GM23248 (cell line): ENCODE measurements around the gene SENP1. TPM values are rescaled to one million over a fixed set of nuclear protein-coding genes. Genes with fewer than 3 reads are reported as not detected.

Source experiments
- DNase-seq: peaks from one replicate; pipeline ENCODE4 v3.0.0-alpha.2; 2015
- H2AFZ ChIP-seq: fragments of 200-600 bp; sonication (generic); 2 replicates; pipeline ENCODE4 v1.6.1; 2016; ENCODE audit warnings: antibody characterized with exemption
- H3F3A ChIP-seq: fragments of 200-600 bp; sonication (generic); 2 replicates; pipeline ENCODE4 v1.6.1; 2016; ENCODE audit warnings: mild to moderate bottlenecking, antibody characterized with exemption, mixed run types; ENCODE audit not compliant: insufficient read depth
- H3K27ac ChIP-seq: fragments of 200-600 bp; sonication (generic); 2 replicates; pipeline ENCODE4 v1.5.1; 2016; ENCODE audit warnings: mild to moderate bottlenecking
- H3K27me3 ChIP-seq: fragments of 200-600 bp; sonication (generic); replicated peaks from 2 replicates; pipeline ENCODE4 v1.6.1; 2016; ENCODE audit warnings: mild to moderate bottlenecking; ENCODE audit not compliant: insufficient read depth
- H3K36me3 ChIP-seq: fragments of 200-600 bp; sonication (generic); 2 replicates; pipeline ENCODE4 v1.6.1; 2016; ENCODE audit warnings: low read depth, mild to moderate bottlenecking
- H3K4me1 ChIP-seq: fragments of 200-600 bp; sonication (generic); 2 replicates; pipeline ENCODE4 v1.6.1; 2016; ENCODE audit warnings: mild to moderate bottlenecking; ENCODE audit not compliant: insufficient read depth
- H3K4me2 ChIP-seq: fragments of 200-600 bp; sonication (generic); one replicate; pipeline ENCODE4 v1.6.1; 2016; ENCODE audit warnings: mild to moderate bottlenecking; ENCODE audit not compliant: unreplicated experiment
- H3K4me3 ChIP-seq: fragments of 200-600 bp; sonication (generic); 2 replicates; pipeline ENCODE4 v1.5.1; 2016; ENCODE audit warnings: mild to moderate bottlenecking
- H3K79me2 ChIP-seq: fragments of 200-600 bp; sonication (generic); 2 replicates; pipeline ENCODE4 v1.6.1; 2016; ENCODE audit warnings: mild to moderate bottlenecking; ENCODE audit not compliant: insufficient read depth
- H3K9ac ChIP-seq: fragments of 200-600 bp; sonication (generic); 2 replicates; pipeline ENCODE4 v1.6.1; 2016; ENCODE audit warnings: mild to moderate bottlenecking
- H3K9me2 ChIP-seq: fragments of 200-600 bp; sonication (generic); 2 replicates; pipeline ENCODE4 v1.6.1; 2016; ENCODE audit warnings: mixed run types, mild to moderate bottlenecking, moderate library complexity; ENCODE audit not compliant: insufficient read depth
- H3K9me3 ChIP-seq: fragments of 200-600 bp; sonication (generic); one replicate; pipeline ENCODE4 v1.6.1; 2017; ENCODE audit warnings: low read depth
- H4K20me1 ChIP-seq: fragments of 200-600 bp; sonication (generic); 2 replicates; pipeline ENCODE4 v1.6.0; 2016; ENCODE audit not compliant: insufficient read depth
- EZH2 ChIP-seq: fragments of 200-600 bp; sonication (generic); IDR thresholded peaks from 2 replicates; pipeline ENCODE4 v1.6.1; 2018; ENCODE audit warnings: antibody characterized with exemption, mild to moderate bottlenecking; ENCODE audit not compliant: insufficient read depth, poor library complexity, severe bottlenecking
- EZH2phosphoT487 ChIP-seq: fragments of 200-600 bp; sonication (generic); IDR thresholded peaks from 2 replicates; pipeline ENCODE4 v1.6.1; 2018; ENCODE audit warnings: antibody characterized with exemption, moderate library complexity, mild to moderate bottlenecking, low read depth; ENCODE audit not compliant: insufficient read depth
- WGBS, 2 experiments: methylation state at CpG; one replicate each; pipeline ENCODE4 v1.1.6; 2015 to 2017; ENCODE audit warnings: low lambda C conversion rate in 2 of 2, low coverage in 1 of 2; ENCODE audit errors: missing lambda C conversion rate in 2 of 2; 5-methylcytosine and 5-hydroxymethylcytosine counted together
- in situ Hi-C: fragments of 300-500 bp; cut with MboI; formaldehyde crosslinking; loops from 2 replicates; pipeline ENCODE4 v1.15.0; 2020
- microRNA-seq: library from miRNA; unstranded; fragments of <30 nt; microRNA quantifications from one replicate; pipeline ENCODE4, GENCODE V29; 2016; ENCODE audit warnings: borderline number of aligned reads
- polyA plus RNA-seq: library from polyadenylated mRNA; unstranded; fragments of >200 nt; fragmentation: Nextera tagmentation; extraction: Ambion mirVana; gene quantifications from 2 replicates; pipeline ENCODE4 v1.2.1, GENCODE V29; 2016
- small RNA-seq: library from RNA; depleted of rRNA; stranded (forward); fragments of <200 nt; gene quantifications from one replicate; pipeline ENCODE3, GENCODE V24; 2014; ENCODE audit warnings: low read depth, low replicate concordance
- total RNA-seq: library from RNA; depleted of rRNA; stranded (reverse); fragments of >200 nt; shearing (Covaris generic); gene quantifications from 2 replicates; pipeline ENCODE4 v1.2.3, GENCODE V29; 2014; rRNA removed

The SENP1 gene
- total and polyA plus RNA-seq, 2 experiments from 2014 or later, result 6.7 to 15.3 TPM

- H3K79me2 ChIP-seq, result no peaks in the 10 kb centered on the region
- H3K9me2 ChIP-seq, result no peaks in the 10 kb centered on the region
- no peak for TF ChIP-seq EZH2
- no peak overlapping the region for H3K9ac ChIP-seq
- H3K9me3 ChIP-seq, result no peaks in the 10 kb centered on the region
- H3F3A ChIP-seq, result no peaks in the 10 kb centered on the region
- in situ Hi-C loops, result no loop called here
- no peak overlapping the region for H3K27ac ChIP-seq
- H3K27me3 ChIP-seq, result peaks cover 54% of the 10 kb centered on the region
- H2AFZ ChIP-seq, result no peak overlapping the region
- no peak overlapping the region for H3K4me2 ChIP-seq
- H3K36me3 ChIP-seq, result no peaks in the 10 kb centered on the region
- peaks cover 6% of the 10 kb centered on the region; the same call in 1 of the 2 replicates for H3K4me1 ChIP-seq
- no peak overlapping the region for H3K4me3 ChIP-seq
- no peak for DNase-seq
- WGBS, 2 experiments, result 43 to 45% methylated on average over 9 of the region's 9 CpGs
- no peaks in the 10 kb centered on the region for H4K20me1 ChIP-seq
Observed at GRCh38 chr12:47999816-48000215, 106.1 kb downstream of the SENP1 start.

DNA sequence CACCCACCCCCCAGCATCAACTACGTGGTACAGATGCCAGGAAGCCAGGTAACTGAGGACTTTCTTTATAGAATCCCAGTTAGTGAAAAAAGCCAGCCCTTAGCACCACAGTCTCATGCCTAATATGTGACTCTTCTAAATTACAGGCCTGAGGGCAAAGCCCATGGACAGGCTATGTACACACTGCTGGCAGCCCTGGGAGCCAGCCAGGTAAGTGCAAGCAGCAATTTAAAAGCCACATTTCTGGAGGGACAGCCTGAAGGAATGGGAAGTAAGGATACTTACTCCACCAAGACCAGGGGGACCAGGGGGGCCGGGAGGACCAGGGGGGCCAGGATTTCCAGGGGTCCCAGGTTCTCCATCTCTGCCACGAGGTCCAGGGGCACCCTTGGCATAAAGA is 108.6 kb downstream of the SENP1 start:
- Histone ChIP-seq H3K9me3 (no peaks in the 10 kb centered on the region), H3K36me3 (no peaks in the 10 kb centered on the region), H3K79me2 (no peaks in the 10 kb centered on the region), H4K20me1 (no peaks in the 10 kb centered on the region), H3F3A (no peaks in the 10 kb centered on the region), H2AFZ (no peak overlapping the region), H3K4me2 (no peak overlapping the region), H3K27me3 (peaks cover 52% of the 10 kb centered on the region), H3K9ac (no peak overlapping the region), H3K9me2 (no peaks in the 10 kb centered on the region), H3K4me1 (peaks cover 3% of the 10 kb centered on the region; the same call in 1 of the 2 replicates), H3K4me3 (no peak overlapping the region), H3K27ac (no peak overlapping the region)
- in situ Hi-C loops, result no loop called here
- no peak for DNase-seq
- TF ChIP-seq EZH2, result no peak
- TF ChIP-seq EZH2phosphoT487, result no peak
- 10 to 19% methylated on average over 3 of the region's 3 CpGs for WGBS, 2 experiments

GRCh38 chr12:47995981-47996401 is 109.9 kb downstream of the SENP1 start:
- no peaks in the 10 kb centered on the region for H3F3A ChIP-seq
- no peak overlapping the region for H3K4me2 ChIP-seq
- no peaks in the 10 kb centered on the region for H4K20me1 ChIP-seq
- no peaks in the 10 kb centered on the region for H3K9me3 ChIP-seq
- H3K4me1 ChIP-seq, result no peaks in the 10 kb centered on the region
- peaks cover 54% of the 10 kb centered on the region for H3K27me3 ChIP-seq
- in situ Hi-C loops, result no loop called here
- no peak overlapping the region for H3K9ac ChIP-seq
- no peak overlapping the region for H3K27ac ChIP-seq
- no peak overlapping the region for H3K4me3 ChIP-seq
- no peak overlapping the region for H2AFZ ChIP-seq
- no peaks in the 10 kb centered on the region for H3K79me2 ChIP-seq
- H3K9me2 ChIP-seq, result no peaks in the 10 kb centered on the region
- DNase-seq, result no peak
- 70 to 84% methylated on average over 4 of the region's 4 CpGs for WGBS, 2 experiments
- no peaks in the 10 kb centered on the region for H3K36me3 ChIP-seq
- no peak for TF ChIP-seq EZH2phosphoT487

GRCh38 chr12:47993491-47993890 is 112.4 kb downstream of the SENP1 start:
- Histone ChIP-seq H3K4me2 (no peak overlapping the region), H3K27me3 (peaks cover 43% of the 10 kb centered on the region), H3K79me2 (no peaks in the 10 kb centered on the region), H3K27ac (no peak overlapping the region), H3K9ac (no peak overlapping the region), H3K9me3 (no peaks in the 10 kb centered on the region), H3F3A (no peaks in the 10 kb centered on the region), H3K4me1 (no peaks in the 10 kb centered on the region), H2AFZ (no peak overlapping the region), H3K36me3 (no peaks in the 10 kb centered on the region), H4K20me1 (no peaks in the 10 kb centered on the region), H3K9me2 (no peaks in the 10 kb centered on the region), H3K4me3 (no peak overlapping the region)
- no peak for DNase-seq
- TF ChIP-seq EZH2 (no peak), EZH2phosphoT487 (no peak)
- in situ Hi-C loops, result no loop called here
- WGBS, 2 experiments, result 59 to 65% methylated on average over 5 of the region's 5 CpGs

Small RNA genes within 50 kb of the gene (microRNA-seq; reads per million reads assigned to microRNA genes)
- gene MIR6505, result not detected

Small RNA genes within 50 kb of the gene (small RNA-seq; reads per million reads assigned to genes)
- not detected for gene MIR6505
- not detected for gene RNU6-1203P

Other genes with a start within 250 kb of the SENP1 start
- gene VDR, start 201.1 kb downstream of the SENP1 start, total RNA-seq, result 30.5 and 37.2 TPM in 2 replicates
- 23.9 and 25.5 TPM in 2 replicates for gene VDR, start 201.1 kb downstream of the SENP1 start, polyA plus RNA-seq
- gene TMEM106C, start 142.5 kb downstream of the SENP1 start, total RNA-seq, result 57.5 and 79.8 TPM in 2 replicates
- 69.4 and 70.4 TPM in 2 replicates for gene TMEM106C, start 142.5 kb downstream of the SENP1 start, polyA plus RNA-seq
- gene COL2A1, start 101.6 kb downstream of the SENP1 start, total RNA-seq, result not detected in 2 replicates
- not detected in 2 replicates for gene COL2A1, start 101.6 kb downstream of the SENP1 start, polyA plus RNA-seq
- 35.8 and 41.1 TPM in 2 replicates for gene PFKM, start 13.3 kb upstream of the SENP1 start, total RNA-seq
- gene PFKM, start 13.3 kb upstream of the SENP1 start, polyA plus RNA-seq, result 27.6 and 28.8 TPM in 2 replicates
- gene ASB8, start 51.4 kb upstream of the SENP1 start, total RNA-seq, result 27.3 and 41.5 TPM in 2 replicates
- 23.3 and 31.2 TPM in 2 replicates for gene ASB8, start 51.4 kb upstream of the SENP1 start, polyA plus RNA-seq
- 1.0 and 1.7 TPM in 2 replicates for gene CCDC184, start 77.6 kb upstream of the SENP1 start, total RNA-seq
- gene CCDC184, start 77.6 kb upstream of the SENP1 start, polyA plus RNA-seq, result 2.0 and 2.2 TPM in 2 replicates
- gene OR10AD1, start 97.2 kb upstream of the SENP1 start, total RNA-seq, result not detected in 2 replicates
- not detected in 2 replicates for gene OR10AD1, start 97.2 kb upstream of the SENP1 start, polyA plus RNA-seq
- 7.8 and 8.2 TPM in 2 replicates for gene ZNF641, start 244.8 kb upstream of the SENP1 start, total RNA-seq
- gene ZNF641, start 244.8 kb upstream of the SENP1 start, polyA plus RNA-seq, result 3.2 and 3.3 TPM in 2 replicates